ENCODE measurements around the gene CCR2.

CCR2 gene

DNA sequence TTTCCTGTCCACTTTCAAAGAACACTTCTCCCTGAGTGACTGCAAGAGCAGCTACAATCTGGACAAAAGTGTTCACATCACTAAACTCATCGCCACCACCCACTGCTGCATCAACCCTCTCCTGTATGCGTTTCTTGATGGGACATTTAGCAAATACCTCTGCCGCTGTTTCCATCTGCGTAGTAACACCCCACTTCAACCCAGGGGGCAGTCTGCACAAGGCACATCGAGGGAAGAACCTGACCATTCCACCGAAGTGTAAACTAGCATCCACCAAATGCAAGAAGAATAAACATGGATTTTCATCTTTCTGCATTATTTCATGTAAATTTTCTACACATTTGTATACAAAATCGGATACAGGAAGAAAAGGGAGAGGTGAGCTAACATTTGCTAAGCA is 54.9 kb downstream of the CCR2 start:
- Mint-ChIP-seq H3K27me3 (ENCODE audit: low read depth) (peaks cover 12% of the 10 kb centered on the region), H3K4me1 (ENCODE audit: low read depth) (peaks cover 25% of the 10 kb centered on the region), H3K4me3 (no peak overlapping the region), H3K9me3 (no peaks in the 10 kb centered on the region), H3K36me3 (ENCODE audit: low read depth) (peaks cover 1% of the 10 kb centered on the region), H3K27ac (no peak overlapping the region)
- DNase-seq (ENCODE audit: low spot score): no peak

GRCh38 chr3:46409739-46410489 is 56.0 kb downstream of the CCR2 start:
- Mint-ChIP-seq H3K9me3 (no peaks in the 10 kb centered on the region), H3K4me3 (no peak overlapping the region), H3K4me1 (ENCODE audit: low read depth) (peaks cover 25% of the 10 kb centered on the region), H3K27me3 (ENCODE audit: low read depth) (peaks cover 10% of the 10 kb centered on the region), H3K36me3 (ENCODE audit: low read depth) (peaks cover 1% of the 10 kb centered on the region), H3K27ac (no peak overlapping the region)
- no peak for DNase-seq (ENCODE audit: low spot score)

Data from T-helper 2 cell treated with Interferon-gamma antibody and Interleukin-4, amounts not matched to agents 5 μg/mL and 100 μg/mL, for 36 hours (primary cell).